ENCODE data around the gene TOLLIP. TPM values are rescaled to one million over a fixed set of nuclear protein-coding genes. Genes with fewer than 3 reads are reported as not detected.

Gene TOLLIP
- total and polyA plus RNA-seq, 2 of the 4 experiments (the other 2 are of a cell fraction) = 19.7 to 42.9 TPM

- Histone ChIP-seq H3K9ac (ENCODE audit: low read depth, low read length) (no peak overlapping the region), H3K9me3 (ENCODE audit: control insufficient read depth, insufficient read depth, low read length) (peaks cover 7% of the 10 kb centered on the region)
- in situ Hi-C loops (cut with MboI; ENCODE audit: low sequenced_read_pairs) = no loop called here
These were observed 2.1 kb downstream of the TOLLIP start for GRCh38 chr11:1307163-1307870.

More at GRCh38 chr11:1307163-1307870, 2.1 kb downstream of the TOLLIP start:
- Histone ChIP-seq H2AK9ac (replicated peaks; ENCODE audit: low read depth, low read length, poor library complexity) (no peak overlapping the region), H2BK5ac (ENCODE audit: low read depth, low read length, poor library complexity, severe bottlenecking) (no peak overlapping the region), H3K27me3 (ENCODE audit: control insufficient read depth, insufficient read depth, low read length) (no peaks in the 10 kb centered on the region), H3K4ac (ENCODE audit: low read depth, low read length) (no peak overlapping the region), H2AK5ac (ENCODE audit: low read depth, low read length) (no peak overlapping the region), H3K36me3 (ENCODE audit: control insufficient read depth, insufficient read depth, low read length) (peaks cover 9% of the 10 kb centered on the region; the same call in 1 of the 2 replicates), H2BK20ac (ENCODE audit: low read depth, low read length) (no peak overlapping the region), H4K20me1 (ENCODE audit: insufficient read depth, low read length) (peaks cover 62% of the 10 kb centered on the region), H3K23ac (ENCODE audit: low read depth, low read length) (no peak overlapping the region), H3K56ac (ENCODE audit: extremely low read depth, insufficient read depth, low read length) (no peak overlapping the region), H3K4me2 (ENCODE audit: low read depth, low read length) (no peak overlapping the region), H2BK120ac (ENCODE audit: low read depth, low read length) (no peak overlapping the region), H3K9me1 (ENCODE audit: insufficient read depth, low read length) (peaks cover 7% of the 10 kb centered on the region; the same call in 1 of the 2 replicates), H3K14ac (replicated peaks; ENCODE audit: low read depth, low read length) (no peak overlapping the region), H2AFZ (replicated peaks; ENCODE audit: low read length, poor library complexity) (no peak overlapping the region), H3K4me1 (ENCODE audit: control insufficient read depth, insufficient read depth, low read length) (peaks cover 5% of the 10 kb centered on the region; the same call in 1 of the 2 replicates), H2BK15ac (ENCODE audit: low read depth, low read length) (no peak overlapping the region), H4K8ac (ENCODE audit: low read depth in 2 of 2, low read length in 2 of 2) (no peak overlapping the region), H4K91ac (ENCODE audit: insufficient read depth, low read depth, low read length) (no peak overlapping the region), H4K5ac (ENCODE audit: low read depth, low read length) (no peak overlapping the region), H3K18ac (ENCODE audit: low read depth, low read length) (no peak overlapping the region), H3K79me1 (ENCODE audit: low read depth in 1 of 2, low read length in 2 of 2) (peaks cover 19 to 69% of the 10 kb centered on the region in 2 experiments), H3K27ac (ENCODE audit: insufficient read depth, low read length) (no peak overlapping the region), H3K4me3 (ENCODE audit: insufficient read depth, low read depth, low read length) (no peak overlapping the region)
- ATAC-seq (ENCODE audit: low read depth) (no peak), DNase-seq (no peak)
- 94% methylated on average over 10 of the region's 21 CpGs; no CpG with 5 or more reads in 1 of the 2 experiments for WGBS, 2 experiments (ENCODE audit: extremely low coverage in 2 of 2, insufficient read length in 1 of 2)
- no TSS peak for BruUV-seq (replicated peaks)
- ChIA-PET CTCF (no interaction called here), POLR2A (ENCODE audit: unreplicated experiment) (no interaction called here)
- dilution Hi-C loops (cut with HindIII; ENCODE audit: low sequenced_read_pairs, unreplicated experiment) (no loop called here), intact Hi-C loops (cut with micrococcal nuclease) (no loop called here)
- TF ChIP-seq POLR2A (IDR thresholded peaks at IDR 0.05; ENCODE audit: low read depth, low read length) = no peak
- no peak for TF ChIP-seq MXI1 (IDR thresholded peaks at IDR 0.05; ENCODE audit: borderline replicate concordance, low read depth, low read length)
- TF ChIP-seq SMC3 (IDR thresholded peaks at IDR 0.05; ENCODE audit: low read depth, low read length) = no peak
- TF ChIP-seq CHD1 (IDR thresholded peaks at IDR 0.05; ENCODE audit: low read depth, low read length) = no peak
- TF ChIP-seq MAZ (IDR thresholded peaks at IDR 0.05; ENCODE audit: borderline replicate concordance, low read depth, low read length) = no peak
- TF ChIP-seq MAFK (IDR thresholded peaks at IDR 0.05; ENCODE audit: low read depth, low read length) = no peak

All from IMR-90 (cell line).